HepG2 (cell line): ENCODE measurements around the gene ASIC2. TPM values are rescaled to one million over a fixed set of nuclear protein-coding genes. Genes with fewer than 3 reads are reported as not detected.

Source experiments
- ATAC-seq: fragments of 200-7000 bp; cut with Tn5 transposase; 3 replicates; pipeline ENCODE4 v1.9.1; 2020; ENCODE audit warnings: mild to moderate bottlenecking, moderate library complexity
- BruUV-seq: library from RNA; stranded (reverse); fragments of 400-500 nt; replicated peaks from 2 replicates; lab custom pipeline; 2021; lab: Mats Ljungman, UMichigan
- CTCF ChIA-PET: fragments of 300-600 bp; formaldehyde crosslinking; extraction: SDS; loops from one replicate; lab custom pipeline; 2021; ENCODE audit warnings: low total read pairs, inconsistent platforms, low intra/inter-chr PET ratio; lab: Yijun Ruan, JAX
- POLR2A ChIA-PET: fragments of 350-600 bp; sonication (Branson Sonifier 250); formaldehyde crosslinking; loops from one replicate; lab custom pipeline; 2020; ENCODE audit warnings: antibody characterized with exemption, inconsistent platforms; lab: Yijun Ruan, JAX
- DNase-seq: peaks from one replicate; pipeline ENCODE4 v3.0.0-alpha.2; 2015; ENCODE audit warnings: low spot score
- FAIRE-seq: peaks from 3 replicates; lab custom pipeline; 2011; peaks lifted over from hg19 to GRCh38; lab: Jason Lieb, UNC
- H2AFZ ChIP-seq: one replicate; pipeline ENCODE4 v1.6.1; 2011; ENCODE audit warnings: low read length, inconsistent platforms
- H3K27ac ChIP-seq: fragments of 300-600 bp; 3 replicates; pipeline ENCODE4 v1.8.0; 2011; ENCODE audit warnings: mixed run types, mild to moderate bottlenecking, mixed read lengths, low read length, inconsistent platforms; ENCODE audit not compliant: insufficient read depth; ENCODE audit errors: extremely low read length
- H3K27me3 ChIP-seq, 2 experiments: fragments of 200-600 bp in 1 of 2; 2 replicates in 1 of 2; 3 replicates in 1 of 2; pipeline versions ENCODE4 v1.6.0 to v1.8.0; 2011; ENCODE audit warnings: low read length in 2 of 2, mild to moderate bottlenecking in 2 of 2, moderate library complexity in 2 of 2, inconsistent platforms in 1 of 2; ENCODE audit not compliant: insufficient read depth in 2 of 2, control insufficient read depth in 1 of 2
- H3K36me3 ChIP-seq, 2 experiments: fragments of 200-600 bp in 1 of 2; replicated peaks in 1 of 2; 2 replicates in 1 of 2; 3 replicates in 1 of 2; pipeline versions ENCODE4 v1.5.1 to v1.8.0; 2011; ENCODE audit warnings: low read length in 2 of 2, inconsistent platforms in 1 of 2; ENCODE audit not compliant: insufficient read depth in 2 of 2, control insufficient read depth in 1 of 2
- H3K4me1 ChIP-seq: 2 replicates; pipeline ENCODE4 v1.5.1; 2012; ENCODE audit warnings: low read length, inconsistent platforms; ENCODE audit not compliant: insufficient read depth
- H3K4me2 ChIP-seq: 2 replicates; pipeline ENCODE4 v1.6.0; 2011; ENCODE audit warnings: low read depth, low read length, inconsistent platforms
- H3K4me3 ChIP-seq, 3 experiments: fragments of 200-600 bp in 1 of 3; sonication (generic), shearing (Covaris generic) in 1 of 3; replicated peaks in 1 of 3; 2 replicates each; pipeline ENCODE4 v1.5.1; 2011 to 2016; ENCODE audit warnings: low read length in 3 of 3, inconsistent platforms in 2 of 3, low read depth in 2 of 3, mild to moderate bottlenecking in 2 of 3, control low read depth in 1 of 3, mixed read lengths in 1 of 3; ENCODE audit not compliant: insufficient read depth in 1 of 3
- H3K79me2 ChIP-seq: one replicate; pipeline ENCODE4 v1.6.1; 2011; ENCODE audit warnings: low read length, inconsistent platforms; ENCODE audit not compliant: insufficient read depth
- H3K9ac ChIP-seq: 2 replicates; pipeline ENCODE4 v1.6.0; 2011; ENCODE audit warnings: mild to moderate bottlenecking, low read depth, low read length, inconsistent platforms; ENCODE audit not compliant: insufficient read depth
- H3K9me3 ChIP-seq: 2 replicates; pipeline ENCODE4 v1.5.1; 2012; ENCODE audit warnings: mild to moderate bottlenecking, low read length
- H4K20me1 ChIP-seq: 2 replicates; pipeline ENCODE4 v1.6.0; 2011; ENCODE audit warnings: inconsistent platforms, mild to moderate bottlenecking, low read length, moderate library complexity; ENCODE audit not compliant: insufficient read depth
- AHDC1 ChIP-seq: sonication (generic); formaldehyde crosslinking; IDR thresholded peaks from 2 replicates; pipeline ENCODE4 v1.5.1; 2020; ENCODE audit warnings: mild to moderate bottlenecking, missing genetic modification reagents, borderline replicate concordance
- REXO4 ChIP-seq: sonication (generic); formaldehyde crosslinking; IDR thresholded peaks from 2 replicates; pipeline ENCODE4 v1.8.0; 2022; ENCODE audit warnings: missing genetic modification reagents, mild to moderate bottlenecking, borderline replicate concordance
- RXRA ChIP-seq: sonication (generic); formaldehyde crosslinking; IDR thresholded peaks from 2 replicates; pipeline ENCODE4 v1.5.1; 2020; ENCODE audit warnings: missing genetic modification reagents
- THAP8 ChIP-seq: sonication (generic); formaldehyde crosslinking; IDR thresholded peaks from 2 replicates; pipeline ENCODE4 v1.5.1; 2020; ENCODE audit warnings: missing genetic modification reagents, mild to moderate bottlenecking, borderline replicate concordance
- U2AF1 ChIP-seq: fragments of 200-400 bp; formaldehyde crosslinking; optimal IDR thresholded peaks from 2 replicates; pipeline ENCODE3; 2017; ENCODE audit warnings: mild to moderate bottlenecking, low read depth, low read length
- ZNF782 ChIP-seq: sonication (generic); formaldehyde crosslinking; IDR thresholded peaks from 2 replicates; pipeline ENCODE4 v1.4.0; 2020; ENCODE audit warnings: missing genetic modification reagents, mild to moderate bottlenecking, borderline replicate concordance
- ZSCAN21 ChIP-seq: sonication (generic); formaldehyde crosslinking; IDR thresholded peaks from 2 replicates; pipeline ENCODE4 v1.8.0; 2022; ENCODE audit warnings: mild to moderate bottlenecking, missing genetic modification reagents, moderate library complexity, borderline replicate concordance
- WGBS: methylation state at CpG from one replicate; pipeline ENCODE4 v1.1.6; 2017; ENCODE audit warnings: low lambda C conversion rate; 5-methylcytosine and 5-hydroxymethylcytosine counted together
- in situ Hi-C: cut with HindIII; loops from 2 replicates; pipeline ENCODE4 v1.10.0; 2017; ENCODE audit warnings: low pct_unique_long_range_greater_than_20kb; ENCODE audit not compliant: extremely low pct_ligation_motif_present
- intact Hi-C: fragments of 100-400 bp; cut with micrococcal nuclease; formaldehyde crosslinking; loops from one replicate; pipeline ENCODE4 v1.10.0; 2022; ENCODE audit not compliant: unreplicated experiment
- polyA plus RNA-seq, 8 experiments: library from polyadenylated mRNA; depleted of rRNA in 3 of 8; stranded (reverse) in 7 of 8; unstranded in 1 of 8; fragments of >200 nt; fragmentation: Illumina TruSeq in 4 of 8; extraction: Trizol in 4 of 8; gene quantifications; 2 replicates each; pipeline versions ENCODE4 v1.2.1 to v1.2.3, GENCODE V29; 2011 to 2016; ENCODE audit warnings: low read depth in 4 of 8, missing spikeins in 1 of 8, mixed read lengths in 1 of 8; ENCODE audit not compliant: insufficient read depth in 1 of 8
- total RNA-seq, 5 experiments: library from RNA; depleted of rRNA; stranded (reverse); fragments of >200 nt; fragmentation: Illumina TruSeq; extraction: Trizol; gene quantifications; 2 replicates each; pipeline ENCODE4 v1.2.3, GENCODE V29; 2016; ENCODE audit warnings: low read depth in 1 of 5

The ASIC2 gene
- total and polyA plus RNA-seq, 2 of the 13 experiments (the other 11 are each of a cell fraction or from before 2014, with no cell fraction given): not detected

- Histone ChIP-seq H3K36me3 (no peaks in the 10 kb centered on the region), H4K20me1 (no peaks in the 10 kb centered on the region), H3K4me1 (no peaks in the 10 kb centered on the region), H3K4me3 (no peak overlapping the region), H3K79me2 (no peaks in the 10 kb centered on the region), H2AFZ (no peak overlapping the region)
- CTCF ChIA-PET: no interaction called here
- DNase-seq: no peak
- 3% methylated on average over 8 of the region's 10 CpGs for WGBS
- no peak for TF ChIP-seq ZSCAN21
- no peak for TF ChIP-seq ZNF782
- no peak for TF ChIP-seq U2AF1
- no peak for TF ChIP-seq RXRA (CRISPR knock-in tag)
- no peak for TF ChIP-seq REXO4 (CRISPR knock-in tag)
- TF ChIP-seq THAP8: no peak
- no peak for TF ChIP-seq AHDC1 (CRISPR knock-in tag)
- TF ChIP-seq, all 625 proteins: peak for 0
- POLR2A ChIA-PET: no interaction called here
- Histone ChIP-seq H3K27ac (no peak overlapping the region), H3K9ac (no peak overlapping the region), H3K27me3 (no peaks in the 10 kb centered on the region), H3K4me2 (no peak overlapping the region), H3K9me3 (no peaks in the 10 kb centered on the region)
- intact Hi-C loops (no loop called here), in situ Hi-C loops (no loop called here)
- BruUV-seq: no TSS peak
- ATAC-seq (no peak), FAIRE-seq (no peak)
These were observed 15.5 kb downstream of the ASIC2 start for GRCh38 chr17:33277436-33278100.
